A549 (cell line): ENCODE data around the gene AUTS2. TPM values are rescaled to one million over a fixed set of nuclear protein-coding genes. Genes with fewer than 3 reads are reported as not detected.

Experiments used
- ATAC-seq, 2 experiments: fragments of 200-7000 bp in 1 of 2; fragments of >200 bp in 1 of 2; cut with Nextera tagmentation in 1 of 2; cut with Tn5 transposase in 1 of 2; 3 replicates each; pipeline versions ENCODE4 v1.8.0 to v1.9.1; 2018 to 2020; ENCODE audit warnings: mild to moderate bottlenecking in 1 of 2, moderate library complexity in 1 of 2
- CTCF ChIA-PET: fragments of 300-600 bp; sonication (Branson Sonifier 250); formaldehyde crosslinking; extraction: SDS; loops from one replicate; lab custom pipeline; 2021; ENCODE audit warnings: antibody characterized with exemption, inconsistent platforms; lab: Yijun Ruan, JAX
- POLR2A ChIA-PET: fragments of 350-600 bp; formaldehyde crosslinking; extraction: SDS; loops from one replicate; lab custom pipeline; 2021; ENCODE audit warnings: antibody characterized with exemption, inconsistent platforms; lab: Yijun Ruan, JAX
- DNase-seq, 2 experiments: peaks; one replicate each; pipeline versions ENCODE4 v3.0.0 to v3.0.0-alpha.2; 2011 to 2016; ENCODE audit warnings: low read depth in 1 of 2, low spot score in 1 of 2
- FAIRE-seq: peaks from 2 replicates; lab custom pipeline; 2011; peaks lifted over from hg19 to GRCh38; lab: Jason Lieb, UNC
- H3K27ac ChIP-seq, 2 experiments: fragments of >200 bp; sonication (Bioruptor Twin); formaldehyde crosslinking; 3 replicates each; pipeline ENCODE4 v1.5.1; 2016 to 2017
- H3K4me1 ChIP-seq: fragments of >200 bp; sonication (Bioruptor Twin); formaldehyde crosslinking; 3 replicates; pipeline ENCODE4 v1.6.1; 2016
- H3K4me2 ChIP-seq: fragments of >200 bp; sonication (Bioruptor Twin); formaldehyde crosslinking; 3 replicates; pipeline ENCODE4 v1.6.1; 2016
- H3K4me3 ChIP-seq: fragments of >200 bp; sonication (Bioruptor Twin); formaldehyde crosslinking; 3 replicates; pipeline ENCODE4 v1.5.1; 2016
- H3K9me3 ChIP-seq: fragments of >200 bp; sonication (Bioruptor Twin); formaldehyde crosslinking; 3 replicates; pipeline ENCODE4 v1.6.1; 2016
- CBX2 ChIP-seq: fragments of 200-600 bp; sonication (generic); IDR thresholded peaks from 2 replicates; pipeline ENCODE4 v1.6.1; 2016; ENCODE audit warnings: low read depth, mild to moderate bottlenecking, borderline replicate concordance
- CBX8 ChIP-seq: fragments of 200-600 bp; sonication (generic); IDR thresholded peaks from 2 replicates; pipeline ENCODE4 v1.6.1; 2016
- EHF ChIP-seq: fragments of 250-450 bp; sonication (Bioruptor Pico); IDR thresholded peaks from 2 replicates; pipeline ENCODE4 v1.5.0; 2020; ENCODE audit warnings: mild to moderate bottlenecking
- FOSL2 ChIP-seq, 2 experiments: fragments of 450-650 bp in 1 of 2; fragments of >200 bp in 1 of 2; sonication (Bioruptor Twin) in 1 of 2; formaldehyde crosslinking; IDR thresholded peaks; 2 replicates each; pipeline versions ENCODE4 v1.5.0 to v1.6.1; 2016 to 2020; ENCODE audit warnings: mild to moderate bottlenecking in 1 of 2, moderate library complexity in 1 of 2
- HEYL ChIP-seq: fragments of 250-450 bp; sonication (Bioruptor Pico); IDR thresholded peaks from 2 replicates; pipeline ENCODE4 v1.8.0; 2021; ENCODE audit warnings: mild to moderate bottlenecking, moderate library complexity
- HOXB13 ChIP-seq: fragments of 250-450 bp; sonication (Bioruptor Pico); IDR thresholded peaks from 2 replicates; pipeline ENCODE4 v1.5.0; 2020; ENCODE audit warnings: low read depth, mild to moderate bottlenecking, moderate library complexity
- JUN ChIP-seq, 2 experiments: fragments of >200 bp; sonication (Bioruptor Twin); formaldehyde crosslinking; IDR thresholded peaks; 2 replicates in 1 of 2; 3 replicates in 1 of 2; pipeline ENCODE4 v1.6.1; 2016 to 2017
- KDM5A ChIP-seq: fragments of 200-600 bp; sonication (generic); IDR thresholded peaks from 2 replicates; pipeline ENCODE4 v1.6.1; 2016; ENCODE audit warnings: antibody characterized with exemption, mild to moderate bottlenecking
- MAZ ChIP-seq: fragments of 150-350 bp; IDR thresholded peaks from 2 replicates; pipeline ENCODE4 v1.6.1; 2014; ENCODE audit warnings: antibody characterized with exemption, low read depth, low read length, borderline replicate concordance
- NR3C1 ChIP-seq: fragments of >200 bp; sonication (Bioruptor Twin); formaldehyde crosslinking; IDR thresholded peaks from 3 replicates; pipeline ENCODE4 v1.6.1; 2017
- POLR2AphosphoS2 ChIP-seq: conservative IDR thresholded peaks from 2 replicates; pipeline ENCODE4 v1.6.1; 2012; ENCODE audit warnings: low read length, improper control_type of control experiment, inconsistent platforms
- RCOR1 ChIP-seq: fragments of 150-350 bp; IDR thresholded peaks from 2 replicates; pipeline ENCODE4 v1.6.1; 2014; ENCODE audit warnings: antibody characterized with exemption, low read length, low read depth
- TFCP2L1 ChIP-seq: fragments of 250-450 bp; sonication (Bioruptor Pico); IDR thresholded peaks from 2 replicates; pipeline ENCODE4 v1.5.0; 2021; ENCODE audit warnings: mild to moderate bottlenecking
- ZSCAN20 ChIP-seq: fragments of 250-450 bp; sonication (Bioruptor Pico); IDR thresholded peaks from 2 replicates; pipeline ENCODE4 v1.8.0; 2022; ENCODE audit warnings: mild to moderate bottlenecking, moderate library complexity
- WGBS: methylation state at CpG from one replicate; pipeline ENCODE4 v1.1.6; 2017; ENCODE audit errors: missing lambda C conversion rate; 5-methylcytosine and 5-hydroxymethylcytosine counted together
- polyA plus RNA-seq, 4 experiments: library from polyadenylated mRNA; depleted of rRNA in 3 of 4; stranded (reverse); fragments of >200 nt; fragmentation: RNase III in 1 of 4; extraction: RNeasy Plus Mini Kit Qiagen cat#74134 plus additional on column Dnase treatment in 1 of 4; gene quantifications; 2 replicates in 3 of 4; 3 replicates in 1 of 4; pipeline ENCODE4 v1.2.3, GENCODE V29; 2011 to 2017
- TF ChIP-seq, protein P1 (sequence below): fragments of 250-450 bp; sonication (Bioruptor Pico); IDR thresholded peaks from 2 replicates; pipeline ENCODE4 v1.5.0; 2020; ENCODE audit warnings: low read depth, mild to moderate bottlenecking, moderate library complexity
- TF ChIP-seq, protein P2 (sequence below): fragments of 450-650 bp; IDR thresholded peaks from 2 replicates; pipeline ENCODE4 v1.6.1; 2014; ENCODE audit warnings: antibody characterized with exemption
- TF ChIP-seq, protein P3 (sequence below): fragments of >200 bp; sonication (Bioruptor Twin); formaldehyde crosslinking; IDR thresholded peaks from 3 replicates; pipeline ENCODE4 v1.6.1; 2016
- TF ChIP-seq, protein P4 (sequence below): IDR thresholded peaks from 2 replicates; pipeline ENCODE4 v1.6.1; 2012
- TF ChIP-seq, protein P5 (sequence below): fragments of 150-350 bp; IDR thresholded peaks from 2 replicates; pipeline ENCODE4 v1.6.1; 2014; ENCODE audit warnings: low read depth, mild to moderate bottlenecking, low read length
- TF ChIP-seq, protein P6 (sequence below): fragments of 250-450 bp; sonication (Bioruptor Pico); IDR thresholded peaks from 2 replicates; pipeline ENCODE4 v1.5.0; 2021; ENCODE audit warnings: mild to moderate bottlenecking, moderate library complexity, borderline replicate concordance

Gene AUTS2
- polyA plus RNA-seq, 2 of the 4 experiments (the other 2 are of a cell fraction) = 1.6 to 3.6 TPM

DNA sequence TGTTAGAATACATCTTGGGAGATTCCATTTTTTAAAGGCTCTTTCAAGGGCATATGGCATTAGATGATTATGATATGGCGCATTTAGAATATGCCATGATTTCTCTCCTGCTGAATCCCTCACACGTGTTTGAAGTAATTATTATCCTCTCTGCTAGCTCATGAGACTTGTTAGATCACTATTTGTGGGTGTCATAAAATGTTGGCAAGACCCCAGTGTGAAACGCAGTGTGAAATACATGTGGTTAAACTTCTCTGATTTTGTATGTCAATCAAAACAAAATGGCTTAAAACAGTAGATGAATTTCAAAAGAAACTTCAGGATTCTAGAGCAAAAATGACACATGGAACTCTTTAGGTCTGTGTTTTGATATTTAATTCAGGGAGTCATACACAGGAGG, 560.8 kb downstream of the AUTS2 start:
- Histone ChIP-seq H3K27ac (no peak overlapping the region), H3K4me1 (no peaks in the 10 kb centered on the region), H3K4me2 (no peak overlapping the region), H3K4me3 (no peak overlapping the region), H3K9me3 (no peaks in the 10 kb centered on the region)
- TF ChIP-seq EHF = no peak
- TF ChIP-seq CBX8 = no peak
- TF ChIP-seq, protein P1, sequence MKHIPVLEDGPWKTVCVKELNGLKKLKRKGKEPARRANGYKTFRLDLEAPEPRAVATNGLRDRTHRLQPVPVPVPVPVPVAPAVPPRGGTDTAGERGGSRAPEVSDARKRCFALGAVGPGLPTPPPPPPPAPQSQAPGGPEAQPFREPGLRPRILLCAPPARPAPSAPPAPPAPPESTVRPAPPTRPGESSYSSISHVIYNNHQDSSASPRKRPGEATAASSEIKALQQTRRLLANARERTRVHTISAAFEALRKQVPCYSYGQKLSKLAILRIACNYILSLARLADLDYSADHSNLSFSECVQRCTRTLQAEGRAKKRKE = no peak
- TF ChIP-seq HOXB13 (CRISPR knock-in tag) = no peak
- TF ChIP-seq JUN (IDR thresholded peaks at IDR 0.05) = no peak
- no peak for TF ChIP-seq MAZ
- TF ChIP-seq, protein P2, sequence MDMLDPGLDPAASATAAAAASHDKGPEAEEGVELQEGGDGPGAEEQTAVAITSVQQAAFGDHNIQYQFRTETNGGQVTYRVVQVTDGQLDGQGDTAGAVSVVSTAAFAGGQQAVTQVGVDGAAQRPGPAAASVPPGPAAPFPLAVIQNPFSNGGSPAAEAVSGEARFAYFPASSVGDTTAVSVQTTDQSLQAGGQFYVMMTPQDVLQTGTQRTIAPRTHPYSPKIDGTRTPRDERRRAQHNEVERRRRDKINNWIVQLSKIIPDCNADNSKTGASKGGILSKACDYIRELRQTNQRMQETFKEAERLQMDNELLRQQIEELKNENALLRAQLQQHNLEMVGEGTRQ = no peak
- no peak for TF ChIP-seq FOSL2 (IDR thresholded peaks at IDR 0.05)
- no peak for TF ChIP-seq FOSL2 (CRISPR knock-in tag; IDR thresholded peaks at IDR 0.05)
- no peak for TF ChIP-seq KDM5A
- TF ChIP-seq, protein P3, sequence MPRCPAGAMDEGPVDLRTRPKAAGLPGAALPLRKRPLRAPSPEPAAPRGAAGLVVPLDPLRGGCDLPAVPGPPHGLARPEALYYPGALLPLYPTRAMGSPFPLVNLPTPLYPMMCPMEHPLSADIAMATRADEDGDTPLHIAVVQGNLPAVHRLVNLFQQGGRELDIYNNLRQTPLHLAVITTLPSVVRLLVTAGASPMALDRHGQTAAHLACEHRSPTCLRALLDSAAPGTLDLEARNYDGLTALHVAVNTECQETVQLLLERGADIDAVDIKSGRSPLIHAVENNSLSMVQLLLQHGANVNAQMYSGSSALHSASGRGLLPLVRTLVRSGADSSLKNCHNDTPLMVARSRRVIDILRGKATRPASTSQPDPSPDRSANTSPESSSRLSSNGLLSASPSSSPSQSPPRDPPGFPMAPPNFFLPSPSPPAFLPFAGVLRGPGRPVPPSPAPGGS = no peak
- TF ChIP-seq ZSCAN20 (CRISPR knock-in tag) = no peak
- no peak for TF ChIP-seq POLR2AphosphoS2
- no peak for TF ChIP-seq RCOR1
- no peak for TF ChIP-seq TFCP2L1 (CRISPR knock-in tag)
- TF ChIP-seq, protein P4, sequence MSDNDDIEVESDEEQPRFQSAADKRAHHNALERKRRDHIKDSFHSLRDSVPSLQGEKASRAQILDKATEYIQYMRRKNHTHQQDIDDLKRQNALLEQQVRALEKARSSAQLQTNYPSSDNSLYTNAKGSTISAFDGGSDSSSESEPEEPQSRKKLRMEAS = no peak
- no peak for TF ChIP-seq NR3C1
- FAIRE-seq (no peak), DNase-seq (no peak), ATAC-seq (no peak)
- 27% methylated on average over 3 of the region's 3 CpGs for WGBS
- POLR2A ChIA-PET = no interaction called here
- CTCF ChIA-PET = interaction anchor here (1.9 kb wide), 1 partner anchor 117 kb away, joined by 6 read pairs; no protein-coding TSS in a partner anchor

DNA sequence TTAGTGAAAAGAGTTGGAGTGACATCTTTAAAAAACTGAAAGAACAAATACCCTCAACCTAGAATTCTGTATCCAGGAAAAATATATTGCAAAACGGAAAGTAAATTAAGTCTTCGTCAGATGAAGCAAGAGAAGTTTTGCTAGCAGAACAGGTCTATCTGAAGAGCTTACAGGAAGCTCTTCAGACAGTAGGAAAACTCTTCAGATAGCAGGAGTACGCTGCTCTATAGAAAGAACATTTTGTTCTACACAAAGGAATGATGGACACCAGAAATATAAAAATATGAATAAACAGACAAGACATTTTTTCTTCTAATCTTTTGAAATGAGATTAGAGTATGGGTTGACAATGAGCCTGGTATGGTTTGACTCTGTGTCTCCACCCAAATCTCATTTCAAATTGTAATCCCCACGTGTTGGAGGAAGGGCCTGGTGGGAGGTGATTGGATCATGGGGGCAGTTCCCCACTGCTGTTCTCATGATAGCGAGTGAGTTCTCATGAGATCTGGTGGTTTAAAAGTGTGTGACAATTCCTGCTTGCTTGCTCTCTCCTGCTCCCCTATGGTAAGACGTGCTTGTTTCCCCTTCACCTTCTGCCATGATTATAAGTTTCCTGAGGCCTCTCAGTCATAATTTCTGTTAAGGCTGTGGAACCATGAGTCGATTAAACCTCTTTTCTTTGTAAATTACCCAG, 567.3 kb downstream of the AUTS2 start:
- no peaks in the 10 kb centered on the region for H3K4me1 ChIP-seq
- ATAC-seq (no peak), DNase-seq (no peak), FAIRE-seq (no peak)
- no peak overlapping the region for H3K4me3 ChIP-seq
- ChIA-PET POLR2A (no interaction called here), CTCF (no interaction called here)
- no peak overlapping the region for H3K4me2 ChIP-seq
- TF ChIP-seq, protein P5, sequence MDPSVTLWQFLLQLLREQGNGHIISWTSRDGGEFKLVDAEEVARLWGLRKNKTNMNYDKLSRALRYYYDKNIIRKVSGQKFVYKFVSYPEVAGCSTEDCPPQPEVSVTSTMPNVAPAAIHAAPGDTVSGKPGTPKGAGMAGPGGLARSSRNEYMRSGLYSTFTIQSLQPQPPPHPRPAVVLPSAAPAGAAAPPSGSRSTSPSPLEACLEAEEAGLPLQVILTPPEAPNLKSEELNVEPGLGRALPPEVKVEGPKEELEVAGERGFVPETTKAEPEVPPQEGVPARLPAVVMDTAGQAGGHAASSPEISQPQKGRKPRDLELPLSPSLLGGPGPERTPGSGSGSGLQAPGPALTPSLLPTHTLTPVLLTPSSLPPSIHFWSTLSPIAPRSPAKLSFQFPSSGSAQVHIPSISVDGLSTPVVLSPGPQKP = no peak
- TF ChIP-seq HEYL (no peak), KDM5A (no peak), CBX2 (no peak)
- TF ChIP-seq, protein P6, sequence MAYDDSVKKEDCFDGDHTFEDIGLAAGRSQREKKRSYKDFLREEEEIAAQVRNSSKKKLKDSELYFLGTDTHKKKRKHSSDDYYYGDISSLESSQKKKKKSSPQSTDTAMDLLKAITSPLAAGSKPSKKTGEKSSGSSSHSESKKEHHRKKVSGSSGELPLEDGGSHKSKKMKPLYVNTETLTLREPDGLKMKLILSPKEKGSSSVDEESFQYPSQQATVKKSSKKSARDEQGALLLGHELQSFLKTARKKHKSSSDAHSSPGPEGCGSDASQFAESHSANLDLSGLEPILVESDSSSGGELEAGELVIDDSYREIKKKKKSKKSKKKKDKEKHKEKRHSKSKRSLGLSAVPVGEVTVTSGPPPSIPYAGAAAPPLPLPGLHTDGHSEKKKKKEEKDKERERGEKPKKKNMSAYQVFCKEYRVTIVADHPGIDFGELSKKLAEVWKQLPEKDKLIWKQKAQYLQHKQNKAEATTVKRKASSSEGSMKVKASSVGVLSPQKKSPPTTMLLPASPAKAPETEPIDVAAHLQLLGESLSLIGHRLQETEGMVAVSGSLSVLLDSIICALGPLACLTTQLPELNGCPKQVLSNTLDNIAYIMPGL = no peak
- no peak overlapping the region for H3K27ac ChIP-seq
- H3K9me3 ChIP-seq = peaks cover 9% of the 10 kb centered on the region; the same call in 2 of the 3 replicates
- 13% methylated on average over 7 of the region's 7 CpGs for WGBS
